NCI-H146 (cell line): Measurements from ENCODE around the gene CCDC192.

Experiments
- DNase-seq: peaks from one replicate; lab custom pipeline; 2025; lab: John Stamatoyannopoulos, UW

The CCDC192 gene

DNA sequence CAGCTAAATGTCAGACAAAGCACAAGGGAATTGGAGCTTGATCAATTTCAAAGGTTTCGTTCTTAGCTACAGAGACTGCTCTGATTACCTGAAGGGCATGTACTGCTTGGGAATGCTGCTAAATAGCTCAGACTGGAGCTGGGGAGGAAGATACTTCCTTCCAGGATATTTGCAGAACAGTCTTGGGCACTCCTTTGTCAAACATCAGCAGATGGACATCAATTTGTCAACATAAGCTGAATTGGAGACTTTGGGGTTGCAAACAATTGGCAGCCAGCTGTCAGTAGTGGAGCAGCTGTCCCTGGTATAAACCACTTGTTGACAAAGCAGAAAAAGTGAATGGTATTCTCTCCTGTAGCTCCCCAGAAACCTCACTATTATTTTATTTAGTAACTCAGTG lies 182.0 kb downstream of the CCDC192 start:
- peak; percentile 78 for DNase-seq

DNA sequence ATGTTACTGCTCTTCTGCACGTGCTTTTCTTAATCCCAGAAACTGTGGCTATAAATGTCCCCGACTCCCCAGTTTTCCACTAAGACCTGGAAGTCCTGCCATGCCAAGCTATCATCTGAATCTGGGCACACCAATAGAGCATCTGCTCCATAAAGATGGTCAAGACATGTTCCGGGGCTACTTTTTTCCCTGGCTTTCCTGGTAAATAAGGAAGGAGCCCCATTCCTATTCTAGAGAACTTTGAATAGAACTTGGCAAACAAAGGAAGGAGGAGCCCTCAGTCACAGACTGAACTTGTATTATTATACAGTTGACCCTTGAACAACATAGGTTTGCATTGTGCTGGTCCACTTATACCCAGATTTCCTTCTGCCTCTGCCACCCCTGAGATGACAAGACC lies 182.9 kb downstream of the CCDC192 start:
- DNase-seq, result no peak

DNA sequence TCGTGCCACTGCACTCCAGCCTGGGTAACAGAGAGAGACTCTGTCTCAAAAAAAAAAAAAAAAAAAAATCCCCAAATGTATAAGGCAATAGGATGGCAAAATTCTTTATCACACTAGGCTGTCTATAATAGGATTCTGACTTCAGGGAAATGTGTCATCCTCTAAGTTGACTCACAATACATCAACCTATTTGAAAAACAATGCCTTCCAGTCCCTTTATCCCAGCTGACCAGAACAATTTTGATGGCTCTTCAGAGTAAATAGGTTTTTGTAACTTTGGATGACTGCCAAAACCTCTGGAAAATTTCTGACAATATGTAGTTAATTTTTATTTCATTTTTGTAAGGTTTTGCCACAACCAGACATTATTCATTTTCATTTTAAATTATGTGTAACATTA lies 184.1 kb downstream of the CCDC192 start:
- peak; percentile 10 for DNase-seq

DNA sequence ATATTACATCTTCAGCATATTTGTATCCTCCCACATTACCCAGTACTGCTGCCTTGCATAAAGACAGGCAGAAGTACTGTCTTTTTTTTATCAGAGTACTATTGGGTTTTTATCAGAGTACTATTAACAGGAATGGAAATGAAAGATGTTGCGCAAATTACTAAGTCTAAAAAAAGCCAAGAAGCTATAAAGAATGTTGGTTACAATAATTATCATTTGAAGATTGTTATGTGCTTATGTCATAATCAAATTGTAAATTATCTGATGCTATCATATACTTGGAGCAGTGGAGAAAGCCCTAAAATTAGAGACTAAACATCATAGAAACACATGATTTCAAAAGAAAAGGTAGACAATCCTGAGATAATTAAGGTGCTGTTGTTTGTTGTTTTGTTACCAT lies 188.8 kb downstream of the CCDC192 start:
- DNase-seq, result no peak

DNA sequence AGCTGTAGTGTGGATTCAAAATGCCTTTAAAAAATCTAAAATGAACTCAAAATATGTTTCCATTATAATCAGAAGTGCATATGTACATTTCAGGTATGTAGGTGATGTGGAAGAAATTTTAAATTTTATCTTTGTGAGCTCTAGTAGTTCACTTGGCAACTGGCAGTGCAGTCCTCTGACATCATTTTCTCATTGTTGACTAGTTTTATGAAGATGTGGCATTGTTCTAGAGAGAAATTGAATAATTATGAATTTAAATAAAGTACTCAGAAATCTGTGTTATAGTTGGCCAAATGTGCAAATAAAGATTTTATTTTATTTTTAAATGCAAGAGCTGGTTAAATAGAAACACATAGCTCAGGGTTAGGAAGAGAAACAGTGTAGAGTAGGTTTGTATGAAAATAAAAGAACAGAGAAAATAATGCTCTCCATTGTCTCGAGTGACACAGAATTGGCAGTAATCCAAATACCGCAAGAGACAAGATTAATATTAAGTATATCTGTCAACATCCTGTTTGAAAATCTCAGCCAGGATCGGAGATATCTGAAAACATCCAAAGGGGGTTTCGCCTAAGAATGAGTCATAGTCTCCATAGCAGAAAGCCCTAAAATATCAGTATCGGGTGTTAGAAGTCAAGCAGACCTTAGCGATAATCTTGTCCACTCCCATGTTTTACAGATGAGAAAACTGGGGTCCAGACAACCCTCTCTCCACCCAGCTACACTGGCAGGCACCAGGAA lies 189.4 kb downstream of the CCDC192 start:
- peak; percentile 57 for DNase-seq

DNA sequence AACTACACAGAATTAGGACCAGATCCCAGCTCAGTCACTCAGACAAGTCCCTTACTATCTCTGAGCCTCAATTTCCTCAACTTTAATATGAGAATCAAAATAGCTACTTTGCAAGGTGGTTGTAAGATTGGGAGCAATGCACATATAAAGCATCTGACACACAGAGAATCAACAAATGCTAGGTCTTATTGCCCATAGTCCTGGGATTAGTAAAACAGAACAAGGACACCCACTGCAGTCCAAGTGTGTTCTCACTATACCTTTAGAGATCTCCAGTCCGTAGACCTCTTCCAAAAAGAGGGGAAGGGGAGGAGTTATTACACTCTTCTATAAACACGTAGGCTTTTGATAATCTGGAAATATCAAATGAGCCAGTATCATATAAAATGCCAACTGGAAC lies 190.0 kb downstream of the CCDC192 start:
- DNase-seq, result no peak

DNA sequence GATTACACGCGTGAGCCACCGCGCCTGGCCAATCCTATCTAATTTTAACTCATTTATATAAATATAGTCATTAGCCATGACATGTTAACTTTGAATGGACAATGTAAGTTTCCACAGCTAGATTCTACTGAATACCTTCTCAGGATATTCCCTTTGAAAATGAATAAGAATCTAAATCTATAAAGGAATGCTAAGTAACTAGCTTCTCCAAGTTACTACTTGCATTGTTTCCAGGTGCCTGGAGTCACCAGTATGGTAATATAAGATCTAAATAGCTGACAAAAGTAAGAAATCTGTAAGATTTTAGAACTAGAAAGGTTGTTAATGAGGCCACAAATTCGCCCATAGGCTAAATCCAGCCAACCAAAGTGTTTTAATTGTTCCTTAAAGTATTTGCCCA lies 191.3 kb downstream of the CCDC192 start:
- no peak for DNase-seq

DNA sequence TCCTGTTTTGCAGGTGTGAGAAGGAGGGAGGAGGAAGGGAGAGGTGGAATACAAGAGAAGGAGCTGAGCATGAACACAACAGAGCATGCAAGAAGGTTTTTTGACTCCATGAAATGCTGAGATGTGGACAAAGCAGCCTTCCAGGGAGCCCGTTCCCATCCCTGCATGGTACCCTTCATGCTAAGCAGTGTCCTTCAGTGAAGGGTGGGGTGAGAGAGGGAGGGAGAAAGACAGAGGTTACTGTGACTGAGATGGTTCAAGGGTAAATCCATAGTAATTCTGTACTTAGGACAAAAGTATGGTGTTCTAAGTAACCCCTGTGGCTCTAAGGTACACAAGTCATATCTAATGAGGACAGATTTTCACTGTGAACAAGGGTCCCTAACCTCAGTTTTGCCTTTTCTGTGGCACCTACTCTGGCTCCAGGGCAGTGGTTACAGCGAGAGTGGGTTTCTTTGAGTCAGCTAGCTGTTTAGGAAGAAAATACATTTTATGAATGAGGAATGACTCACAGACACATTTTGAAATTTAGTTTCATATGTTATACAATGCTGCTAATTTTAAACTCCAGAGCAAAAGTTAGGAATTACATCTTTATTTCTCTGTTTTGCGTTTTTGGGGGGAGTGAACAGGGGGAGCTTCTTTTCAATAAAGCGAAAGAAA lies 195.5 kb downstream of the CCDC192 start:
- no peak for DNase-seq

DNA sequence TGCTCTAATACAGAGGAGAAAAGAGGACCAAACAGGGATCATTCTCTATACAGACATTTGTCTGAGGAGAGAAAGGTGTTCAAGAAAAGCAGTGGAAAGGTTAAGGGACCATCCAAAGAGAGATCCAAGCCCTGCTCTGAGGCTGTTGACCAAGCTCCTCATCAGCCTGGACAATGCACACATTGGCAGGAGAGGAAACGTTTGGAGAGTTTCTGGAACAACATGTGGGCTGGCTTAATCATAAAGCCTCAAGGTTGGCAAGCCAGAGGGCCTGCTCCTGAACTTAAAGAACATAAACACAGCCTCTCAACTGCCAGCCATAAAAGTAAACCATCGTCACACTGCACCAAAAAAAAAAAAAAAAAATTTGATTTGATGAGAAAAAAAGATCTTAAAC lies 196.0 kb downstream of the CCDC192 start:
- DNase-seq, result no peak

DNA sequence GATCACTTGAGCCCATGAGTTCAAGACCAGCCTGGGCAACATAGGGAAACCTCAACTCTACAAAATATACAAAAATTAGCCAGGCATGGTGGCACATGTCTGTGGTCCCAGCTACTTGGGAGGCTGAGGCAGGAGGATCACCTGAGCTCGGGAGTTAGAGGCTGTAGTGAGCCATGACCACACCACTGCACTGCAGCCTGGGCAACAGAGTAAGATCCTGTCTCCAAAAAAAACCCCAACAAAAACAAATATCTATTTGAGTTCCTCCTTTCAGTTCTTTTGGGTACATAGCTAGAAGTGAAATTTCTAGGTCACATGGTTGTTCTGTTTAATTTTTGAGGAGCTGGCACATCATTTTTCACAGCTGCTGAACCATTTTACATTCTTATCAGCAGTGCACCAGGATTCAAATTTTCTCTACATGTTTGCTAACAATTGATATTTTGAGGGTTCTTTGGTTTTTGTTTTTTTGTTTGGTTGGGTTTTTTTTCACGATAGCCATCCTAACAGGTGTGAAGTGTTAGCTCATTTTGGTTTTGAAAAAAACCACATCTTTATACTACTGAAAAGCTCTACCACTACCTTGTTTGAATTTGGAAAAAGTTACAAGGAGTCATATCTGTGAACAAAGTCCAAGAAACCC lies 203.5 kb downstream of the CCDC192 start:
- no peak for DNase-seq

DNA sequence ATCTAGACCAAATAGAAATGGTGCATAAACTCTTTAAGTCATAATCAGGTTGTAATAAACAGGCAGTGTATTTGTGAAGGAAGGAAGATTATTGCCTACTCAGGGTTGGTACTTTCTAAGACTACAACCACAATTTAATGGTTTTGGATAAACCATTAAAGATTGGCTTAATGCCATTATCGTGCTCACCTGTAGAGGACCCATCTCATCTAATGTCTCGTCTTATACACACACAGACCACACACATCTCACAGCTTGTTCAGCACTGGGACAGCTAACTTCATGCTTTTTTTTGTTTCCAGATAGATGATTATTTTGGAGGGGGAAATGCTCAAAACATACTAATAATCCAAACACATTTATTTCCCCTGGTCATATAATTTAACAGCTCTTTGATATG lies 204.7 kb downstream of the CCDC192 start:
- no peak for DNase-seq

DNA sequence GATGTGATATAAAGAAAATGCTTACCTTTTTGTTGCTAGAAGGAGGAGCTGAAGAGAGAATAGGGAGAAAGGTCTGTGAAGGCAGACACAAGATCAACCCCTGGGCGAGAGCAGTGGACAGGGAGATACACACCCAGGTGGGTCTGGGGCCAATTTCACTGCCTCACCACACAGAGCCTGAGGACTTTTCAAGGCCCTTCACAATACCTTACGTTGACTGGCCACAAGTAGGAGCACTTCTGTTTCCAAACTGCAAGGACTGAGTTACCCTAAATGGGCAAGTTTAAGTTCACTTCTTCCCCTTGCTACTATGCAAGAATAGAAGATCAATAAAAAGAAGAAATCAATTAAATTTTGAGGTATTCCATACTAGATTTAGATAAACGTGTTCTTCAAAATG lies 205.9 kb downstream of the CCDC192 start:
- peak; percentile 53 for DNase-seq

DNA sequence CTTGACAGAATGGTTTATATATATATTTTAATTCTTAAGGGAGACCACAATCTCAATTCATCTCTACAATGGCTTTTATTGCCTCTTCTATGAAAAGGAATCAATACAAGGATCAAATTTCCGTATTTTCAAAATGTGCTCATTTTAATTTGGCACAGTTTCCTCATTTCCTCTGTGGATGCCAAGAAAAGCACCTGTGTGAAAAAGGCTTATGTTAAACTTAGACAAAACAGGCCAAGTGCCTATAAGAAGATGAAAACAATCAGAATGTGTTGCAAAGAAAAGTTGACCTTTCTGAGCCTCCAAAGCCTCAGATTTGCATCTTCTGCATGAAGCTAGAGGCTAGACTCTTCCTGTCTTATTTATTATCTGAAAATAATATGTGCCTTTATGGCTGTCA lies 206.6 kb downstream of the CCDC192 start:
- DNase-seq, result peak; percentile 45

DNA sequence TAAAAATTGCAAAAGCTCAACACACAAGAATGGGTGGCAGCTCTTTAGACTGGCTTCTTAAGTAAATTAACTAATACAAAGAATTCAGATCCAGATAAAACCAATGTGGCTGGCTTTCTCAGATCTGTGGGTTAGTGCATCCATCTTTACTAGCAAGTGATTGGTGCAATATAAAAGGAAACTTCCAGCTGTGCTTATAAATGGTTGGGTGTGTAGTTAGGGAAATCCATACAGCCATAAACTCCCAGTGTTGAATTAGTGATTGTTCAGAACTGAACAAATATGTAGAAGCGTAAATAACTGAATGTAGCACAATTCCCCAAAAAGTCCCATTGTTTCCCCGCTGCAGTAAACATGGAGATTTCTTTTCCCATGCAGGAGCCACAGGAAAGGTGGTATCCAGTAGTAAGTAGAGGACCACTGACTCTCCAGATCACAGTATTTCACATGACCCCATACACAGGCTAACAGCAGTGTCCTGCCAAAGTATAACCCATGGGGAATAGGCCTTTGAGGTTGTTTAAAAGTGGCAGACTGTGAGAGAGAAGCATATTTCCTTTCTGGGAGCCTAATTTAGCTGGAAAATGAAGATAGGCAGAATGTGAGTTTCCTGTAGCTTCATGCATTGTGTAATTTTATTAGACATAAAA lies 207.2 kb downstream of the CCDC192 start:
- DNase-seq, result peak; percentile 58

DNA sequence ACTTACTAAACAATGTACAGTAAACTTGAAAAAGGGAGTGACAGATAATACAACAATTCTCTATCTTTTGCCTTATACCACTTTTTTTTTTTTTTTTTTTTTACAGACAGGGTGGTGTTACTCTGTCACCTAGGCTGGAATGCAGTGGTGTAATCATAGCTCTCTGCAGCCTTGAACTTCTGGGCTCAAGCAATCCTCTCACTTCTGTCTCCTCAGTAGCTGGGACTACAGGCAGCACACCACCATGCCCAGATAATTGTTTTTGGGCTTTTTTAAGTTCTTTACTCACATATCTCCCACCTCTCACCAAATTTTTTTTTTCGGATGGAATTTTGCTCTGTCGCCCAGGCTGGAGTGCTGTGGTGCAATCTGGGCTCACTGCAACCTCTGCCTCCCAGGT lies 208.4 kb downstream of the CCDC192 start:
- no peak for DNase-seq

DNA sequence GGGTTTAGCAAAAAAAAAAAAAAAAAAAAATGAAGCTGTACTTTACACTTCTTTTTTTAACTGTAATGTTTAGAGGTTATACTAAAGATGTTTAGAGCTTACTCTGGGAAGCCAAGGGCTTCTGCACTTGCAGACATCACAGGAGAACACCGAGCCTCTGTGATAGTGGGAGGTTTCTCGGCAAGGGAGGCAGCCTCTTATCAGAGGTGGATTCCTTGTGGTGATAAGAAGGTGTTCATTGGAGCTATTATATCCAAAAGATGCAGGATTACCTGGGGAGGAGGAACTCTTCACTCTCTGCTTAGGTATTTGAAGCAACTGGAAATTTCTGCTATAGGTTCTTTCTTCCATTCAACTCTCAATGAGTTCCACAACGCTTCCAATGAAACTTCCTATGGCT lies 209.2 kb downstream of the CCDC192 start:
- DNase-seq, result no peak

DNA sequence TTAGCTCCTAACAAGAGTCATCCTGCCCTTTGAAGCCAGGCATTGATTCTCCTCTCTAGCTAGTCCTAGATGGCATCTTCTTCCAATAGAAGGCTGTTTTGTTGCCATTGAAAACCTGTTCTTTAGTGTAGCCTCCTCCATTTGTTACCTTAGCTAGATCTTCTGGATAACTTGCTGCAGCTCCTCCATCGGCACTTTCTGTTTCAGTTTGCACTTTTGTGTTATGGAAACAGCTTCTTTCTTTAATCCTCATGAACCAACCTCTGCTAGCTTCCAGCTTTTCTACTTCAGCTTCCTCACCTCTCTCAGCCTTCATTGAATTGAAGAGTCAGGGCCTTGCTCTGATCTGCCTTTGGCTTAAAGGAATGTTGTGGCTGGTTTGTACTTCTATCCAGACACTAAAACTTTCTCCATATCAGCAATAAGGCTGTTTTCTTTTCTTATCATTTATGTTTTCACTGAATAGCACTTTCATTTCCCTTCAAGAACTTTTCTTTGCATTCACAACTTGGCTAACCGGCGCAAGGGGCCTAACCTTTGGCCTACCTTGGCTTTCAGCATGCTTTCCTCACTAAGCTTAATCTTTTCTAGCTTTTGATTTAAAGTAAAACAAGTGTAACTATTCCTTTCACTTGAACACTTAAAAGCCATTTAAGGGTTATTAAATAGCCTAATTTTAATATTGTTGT lies 213.8 kb downstream of the CCDC192 start:
- DNase-seq, result no peak

DNA sequence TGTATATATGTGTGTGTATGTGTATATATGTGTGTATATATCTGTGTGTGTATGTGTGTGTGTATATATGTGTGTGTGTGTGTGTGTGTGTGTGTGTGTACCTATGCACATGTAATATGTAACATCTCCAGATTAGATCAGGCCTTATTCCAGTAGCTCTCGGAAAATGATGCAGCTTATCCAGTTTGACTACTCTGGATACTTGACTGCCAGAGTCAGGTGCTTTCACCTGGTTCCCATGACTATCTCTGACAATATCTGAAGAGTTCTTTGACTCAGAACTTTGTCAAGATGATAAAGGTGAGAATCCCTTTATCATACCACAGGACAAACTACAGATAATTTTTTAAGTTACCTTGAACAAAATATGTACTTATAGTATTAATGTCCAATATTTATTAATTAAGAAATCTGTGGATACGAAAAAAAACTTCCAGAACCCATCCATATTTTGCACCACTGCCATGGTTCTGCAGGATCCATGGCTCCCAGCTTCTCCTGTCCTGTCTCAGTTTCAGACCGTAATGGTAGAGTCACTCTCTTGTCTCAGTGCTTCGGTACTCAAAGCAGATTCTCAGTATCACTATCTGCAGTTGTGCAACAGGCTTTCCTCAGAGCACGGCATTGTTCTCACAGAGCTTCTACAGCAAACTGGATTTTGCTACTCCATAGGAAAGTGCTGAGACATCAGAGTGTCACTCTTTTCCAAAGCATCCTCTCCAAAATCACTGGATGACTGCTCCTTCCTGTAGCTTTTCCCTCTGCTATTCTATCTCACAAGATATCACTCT lies 216.0 kb downstream of the CCDC192 start:
- DNase-seq, result no peak

DNA sequence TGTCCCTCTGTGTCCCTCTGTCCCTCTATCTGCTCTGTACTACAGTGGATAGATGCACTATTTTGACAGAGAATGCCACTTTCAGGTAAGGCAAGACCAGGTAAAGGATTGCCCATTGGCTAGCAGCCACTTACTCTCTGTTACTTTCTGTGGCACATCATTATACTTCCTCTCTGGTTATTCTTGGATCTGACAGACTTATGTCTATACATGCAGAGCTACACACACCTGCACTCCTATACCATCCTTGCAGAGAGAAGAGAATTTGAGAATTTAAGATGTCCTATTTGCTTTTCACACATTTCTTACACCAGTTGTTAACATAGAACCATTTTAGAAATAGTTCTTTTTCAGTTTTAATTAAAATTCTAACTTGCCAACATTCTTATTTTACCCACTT lies 216.6 kb downstream of the CCDC192 start:
- no peak for DNase-seq

DNA sequence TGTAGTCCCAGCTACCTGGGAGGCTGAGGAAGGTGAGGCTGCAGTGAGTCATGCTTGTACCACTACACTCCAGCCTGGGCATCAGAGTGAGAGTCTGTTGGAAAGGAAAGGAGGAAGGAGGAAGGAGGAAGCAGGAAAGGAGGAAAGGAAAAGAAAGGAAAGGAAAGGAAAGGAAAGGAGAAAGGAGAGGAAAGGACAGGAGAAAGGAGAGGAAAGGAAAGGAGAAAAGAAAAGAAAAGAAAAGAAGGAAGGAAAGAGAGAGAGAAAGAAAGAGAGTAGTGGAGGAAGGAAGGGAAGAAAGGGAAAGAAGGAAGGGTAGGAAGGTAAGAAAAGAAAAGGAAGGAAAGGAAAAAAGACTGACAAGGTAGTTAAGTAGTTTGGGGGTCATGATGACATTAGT lies 217.7 kb downstream of the CCDC192 start:
- DNase-seq, result no peak

DNA sequence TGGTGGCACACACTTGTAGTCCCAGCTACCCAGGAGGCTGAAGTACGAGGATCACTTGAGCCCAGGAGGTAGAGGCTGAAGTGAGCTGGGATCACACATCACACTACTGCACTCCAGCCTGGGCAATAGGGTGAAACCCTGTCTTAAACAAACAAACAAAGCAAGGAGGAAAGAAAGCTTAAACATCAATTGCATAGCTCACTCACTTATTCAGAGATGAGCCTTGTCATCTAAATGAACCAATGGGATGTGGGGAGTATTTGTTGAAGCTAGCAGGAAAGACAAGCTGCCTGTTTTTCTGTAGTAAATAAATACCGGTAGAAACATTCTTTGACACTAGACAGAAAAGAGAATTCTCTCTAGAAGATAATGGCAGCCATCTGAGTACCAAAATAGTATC lies 219.4 kb downstream of the CCDC192 start:
- no peak for DNase-seq
